Measurements from ENCODE around the gene LUC7L3. TPM values are rescaled to one million over a fixed set of nuclear protein-coding genes. Genes with fewer than 3 reads are reported as not detected.

The LUC7L3 gene
- total and polyA plus RNA-seq, 4 donors, result 38.1 to 188 (median 89.4) TPM

DNA sequence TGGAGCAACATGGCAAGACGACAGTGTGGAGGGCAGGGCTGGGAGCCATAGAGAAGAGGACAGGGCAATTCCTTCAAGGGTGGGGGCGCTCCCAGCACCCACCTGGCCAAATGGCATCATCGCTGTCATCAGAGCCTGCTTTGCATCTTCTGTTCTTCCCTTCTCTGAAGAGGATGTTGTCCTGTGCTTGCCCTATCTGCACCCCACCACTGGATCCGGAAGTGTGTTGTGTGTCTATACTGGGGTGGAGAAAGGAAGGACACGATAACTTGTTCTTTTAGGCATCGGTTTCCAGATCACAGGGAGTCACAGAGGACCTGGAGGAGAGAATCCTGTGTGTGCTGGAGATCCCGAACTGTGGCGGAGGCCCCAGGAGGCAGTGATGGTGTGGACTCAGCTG, 73.6 kb downstream of the LUC7L3 start:
- TF ChIP-seq CTCF (IDR thresholded peaks at IDR 0.05; ENCODE audit: control extremely low read depth, extremely low read depth), result no peak
- H3K27me3 ChIP-seq (ENCODE audit: control insufficient read depth in 3 of 3, insufficient read depth in 3 of 3, low read length in 2 of 3), result no peaks in the 10 kb centered on the region
- no peak for ATAC-seq (ENCODE audit: insufficient read depth, low FRiP score)
- H3K36me3 ChIP-seq (ENCODE audit: control insufficient read depth in 4 of 4, insufficient read depth in 4 of 4, low read length in 4 of 4), result no peaks in the 10 kb centered on the region
- peaks cover 0 to 7% (median 0%) of the 10 kb centered on the region in 5 donors for H3K4me1 ChIP-seq (ENCODE audit: control insufficient read depth in 5 of 5, insufficient read depth in 5 of 5, low read length in 5 of 5)
- no peak for DNase-seq
- no peak overlapping the region for H3K9ac ChIP-seq (ENCODE audit: insufficient read depth in 1 of 2, low read length in 2 of 2)
- no peak overlapping the region for H3K27ac ChIP-seq (ENCODE audit: low read depth in 1 of 2, low read length in 1 of 2)
- H3K9me3 ChIP-seq (ENCODE audit: control insufficient read depth in 4 of 4, insufficient read depth in 3 of 4, low read length in 3 of 4), result no peaks in the 10 kb centered on the region
- no peak overlapping the region for H3K4me3 ChIP-seq
- 92 to 93% methylated on average over 8 of the region's 8 CpGs for WGBS, 2 donors

GRCh38 chr17:50794361-50794760, 75.0 kb downstream of the LUC7L3 start:
- Histone ChIP-seq H3K4me3 (no peak overlapping the region), H3K36me3 (ENCODE audit: control insufficient read depth in 4 of 4, insufficient read depth in 4 of 4, low read length in 4 of 4) (no peaks in the 10 kb centered on the region), H3K9ac (ENCODE audit: insufficient read depth in 1 of 2, low read length in 2 of 2) (no peak overlapping the region), H3K9me3 (ENCODE audit: control insufficient read depth in 4 of 4, insufficient read depth in 3 of 4, low read length in 3 of 4) (no peaks in the 10 kb centered on the region), H3K27ac (ENCODE audit: low read depth in 1 of 2, low read length in 1 of 2) (no peak overlapping the region), H3K27me3 (ENCODE audit: control insufficient read depth in 3 of 3, insufficient read depth in 3 of 3, low read length in 2 of 3) (no peaks in the 10 kb centered on the region), H3K4me1 (ENCODE audit: control insufficient read depth in 5 of 5, insufficient read depth in 5 of 5, low read length in 5 of 5) (peaks cover 0 to 7% (median 0%) of the 10 kb centered on the region in 5 donors)
- WGBS, 2 donors, result 93% methylated on average over 6 of the region's 6 CpGs
- DNase-seq (peak in 1 of 3 donors; percentile 33), ATAC-seq (ENCODE audit: insufficient read depth, low FRiP score) (no peak)
- no peak for TF ChIP-seq CTCF (IDR thresholded peaks at IDR 0.05; ENCODE audit: control extremely low read depth, extremely low read depth)

DNA sequence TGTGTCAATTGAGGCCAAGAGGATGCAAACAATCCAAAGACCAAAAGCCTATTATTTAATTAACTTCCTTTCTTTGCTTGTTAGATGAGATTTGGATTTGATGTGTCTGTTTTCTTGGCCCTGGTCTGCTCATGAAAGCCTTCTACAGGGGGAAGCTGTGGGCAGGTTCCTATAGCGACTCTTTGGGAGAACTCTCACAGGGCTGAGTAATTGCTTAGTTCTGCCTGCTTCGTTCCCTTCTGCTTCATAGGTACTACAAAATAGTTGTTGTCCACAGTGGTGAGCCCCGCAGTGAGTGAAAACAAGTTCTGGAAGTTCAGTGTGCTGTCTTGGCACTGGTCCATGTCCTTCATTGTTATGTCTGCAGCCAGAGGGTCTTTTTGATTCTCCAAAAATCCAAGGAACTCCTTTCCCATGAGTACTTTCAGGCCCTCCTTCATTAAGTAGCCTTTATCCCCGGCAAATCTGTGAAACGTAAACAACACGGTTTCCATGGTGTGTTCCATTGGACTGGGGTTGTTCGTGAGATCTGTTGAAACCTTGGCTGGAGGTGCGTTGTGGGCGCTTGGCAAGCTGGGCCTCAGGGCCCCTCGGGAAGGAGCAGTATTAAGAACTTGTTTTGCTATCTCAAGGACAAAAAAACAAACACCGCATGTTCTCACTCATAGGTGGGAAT, 77.9 kb downstream of the LUC7L3 start:
- Histone ChIP-seq H3K9me3 (ENCODE audit: control insufficient read depth in 4 of 4, insufficient read depth in 3 of 4, low read length in 3 of 4) (no peaks in the 10 kb centered on the region), H3K4me3 (no peak overlapping the region), H3K9ac (ENCODE audit: insufficient read depth in 1 of 2, low read length in 2 of 2) (no peak overlapping the region), H3K27me3 (ENCODE audit: control insufficient read depth in 3 of 3, insufficient read depth in 3 of 3, low read length in 2 of 3) (no peaks in the 10 kb centered on the region), H3K27ac (ENCODE audit: low read depth in 1 of 2, low read length in 1 of 2) (no peak overlapping the region), H3K36me3 (ENCODE audit: control insufficient read depth in 4 of 4, insufficient read depth in 4 of 4, low read length in 4 of 4) (no peaks in the 10 kb centered on the region), H3K4me1 (ENCODE audit: control insufficient read depth in 5 of 5, insufficient read depth in 5 of 5, low read length in 5 of 5) (peaks cover 0 to 7% (median 0%) of the 10 kb centered on the region in 5 donors)
- ATAC-seq (ENCODE audit: insufficient read depth, low FRiP score), result no peak
- TF ChIP-seq CTCF (IDR thresholded peaks at IDR 0.05; ENCODE audit: control extremely low read depth, extremely low read depth), result no peak
- peak; percentile 40 to 57 (median 41) for DNase-seq
- 52 to 57% methylated on average over 11 of the region's 11 CpGs for WGBS, 2 donors

Data from lung (tissue), 12 donors.